ENCODE results near the gene CHDH.

Gene CHDH

GRCh38 chr3:53881691-53882593, 35.7 kb upstream of the CHDH start, which contains the start of gene ACTR8 (continued):
- TF ChIP-seq ZNF776 (tag by site-specific recombination; IDR thresholded peaks at IDR 0.05; ENCODE audit: borderline replicate concordance): no peak
- TF ChIP-seq ZSCAN5A (tag by site-specific recombination; IDR thresholded peaks at IDR 0.05): peak; percentile 74
- no peak; the same call in 1 of the 2 replicates for TF ChIP-seq KLF17 (tag by site-specific recombination; IDR thresholded peaks at IDR 0.05)
- no peak for TF ChIP-seq ZNF777 (tag by site-specific recombination; IDR thresholded peaks at IDR 0.05; ENCODE audit: borderline replicate concordance)
- TF ChIP-seq ZNF529 (tag by site-specific recombination; IDR thresholded peaks at IDR 0.05; ENCODE audit: insufficient replicate concordance): no peak
- TF ChIP-seq ZFP69B (tag by site-specific recombination; IDR thresholded peaks at IDR 0.05): 0 out of 2 replicates have a peak, but pooled peaks have one; percentile 30
- no peak for TF ChIP-seq ZNF302 (tag by site-specific recombination; IDR thresholded peaks at IDR 0.05; ENCODE audit: low read depth)
- TF ChIP-seq ZSCAN30 (tag by site-specific recombination; IDR thresholded peaks at IDR 0.05): peak; percentile 75; the same call in 1 of the 2 replicates
- TF ChIP-seq ZNF48 (tag by site-specific recombination; IDR thresholded peaks at IDR 0.05): no peak
- no peak for TF ChIP-seq ZNF266 (tag by site-specific recombination; IDR thresholded peaks at IDR 0.05; ENCODE audit: low read depth)
- no peak for TF ChIP-seq ZNF132 (tag by site-specific recombination; IDR thresholded peaks at IDR 0.05; ENCODE audit: borderline replicate concordance)
- no peak for TF ChIP-seq TCF7L2 (IDR thresholded peaks at IDR 0.05; ENCODE audit: borderline replicate concordance, low read depth, low read length)
- no peak for TF ChIP-seq ATF2 (tag by site-specific recombination; IDR thresholded peaks at IDR 0.05; ENCODE audit: low read depth)
- TF ChIP-seq ZNF558 (tag by site-specific recombination; IDR thresholded peaks at IDR 0.05): no peak
- TF ChIP-seq ZNF585B (tag by site-specific recombination; IDR thresholded peaks at IDR 0.05): no peak
- TF ChIP-seq EGR2 (tag by site-specific recombination; IDR thresholded peaks at IDR 0.05; ENCODE audit: low read depth): 0 out of 2 replicates have a peak, but pooled peaks have one; percentile 9
- no peak for TF ChIP-seq ZNF248 (tag by site-specific recombination; IDR thresholded peaks at IDR 0.05)
- no peak for TF ChIP-seq ZBTB7A (tag by site-specific recombination; IDR thresholded peaks at IDR 0.05; ENCODE audit: low read depth)
- no peak for TF ChIP-seq ZNF26 (tag by site-specific recombination; IDR thresholded peaks at IDR 0.05)
- no peak for TF ChIP-seq ZNF280C (tag by site-specific recombination; IDR thresholded peaks at IDR 0.05)
- TF ChIP-seq ZNF660 (tag by site-specific recombination; IDR thresholded peaks at IDR 0.05): peak; percentile 50; the same call in 1 of the 2 replicates
- no peak for TF ChIP-seq ZNF214 (tag by site-specific recombination; IDR thresholded peaks at IDR 0.05; ENCODE audit: borderline replicate concordance)
- TF ChIP-seq PRDM6 (tag by site-specific recombination; IDR thresholded peaks at IDR 0.05): no peak
- no peak for TF ChIP-seq ZNF311 (tag by site-specific recombination; IDR thresholded peaks at IDR 0.05; ENCODE audit: borderline replicate concordance)
- TF ChIP-seq ZNF114 (tag by site-specific recombination; IDR thresholded peaks at IDR 0.05): no peak
- peak; percentile 74; the same call in 1 of the 2 replicates for TF ChIP-seq ZNF324 (tag by site-specific recombination; IDR thresholded peaks at IDR 0.05)
- TF ChIP-seq KLF8 (tag by site-specific recombination; IDR thresholded peaks at IDR 0.05): peak; percentile 67; the same call in 1 of the 2 replicates
- TF ChIP-seq ZNF416 (tag by site-specific recombination; IDR thresholded peaks at IDR 0.05): no peak
- peak; percentile 62; the same call in 1 of the 2 replicates for TF ChIP-seq YY2 (tag by site-specific recombination; IDR thresholded peaks at IDR 0.05)

Data from HEK293 (cell line).